ENCODE measurements around the gene GABRR2.
"Not testable (repeated sequence)": the region's sequence is repeated elsewhere in the genome, so short reads cannot be mapped to it uniquely, and the experiment has no call there.

The GABRR2 gene

DNA sequence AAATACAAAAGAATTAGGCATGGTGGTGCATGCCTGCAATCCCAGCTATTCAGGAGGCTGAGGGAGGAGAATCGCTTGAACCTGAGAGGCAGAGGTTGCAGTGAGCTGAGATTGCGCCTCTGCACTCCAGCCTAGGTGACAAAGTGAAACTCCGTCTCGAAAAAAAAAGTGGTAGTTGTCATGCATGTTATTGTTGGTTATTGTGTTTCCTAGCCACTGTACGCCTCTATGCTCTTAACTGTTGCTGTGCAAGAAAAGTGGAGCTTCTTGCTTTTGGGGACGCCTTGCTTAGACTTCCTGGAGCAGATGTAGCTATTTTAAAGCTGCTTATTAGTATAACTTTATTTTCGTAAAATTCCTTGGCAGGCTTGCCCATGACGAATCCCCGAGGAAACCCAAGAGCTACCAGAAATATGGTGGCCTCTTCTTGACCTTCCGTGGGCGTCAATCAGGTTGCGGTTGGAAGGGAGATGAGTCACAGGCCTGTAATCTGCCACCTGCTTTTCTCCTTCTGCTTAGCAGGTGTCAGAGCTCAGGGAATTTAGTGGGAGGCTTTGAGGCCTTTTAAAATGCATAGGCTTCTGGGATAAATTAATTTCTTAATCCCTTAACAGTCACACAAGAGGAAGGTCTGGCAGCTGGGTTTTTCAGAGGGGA, 17.3 kb downstream of the GABRR2 start:
- Histone ChIP-seq H3K4me3 (ENCODE audit: low read depth, low read length) (no peak overlapping the region), H2AFZ (no peak overlapping the region), H3K79me2 (no peaks in the 10 kb centered on the region), H3K4me2 (ENCODE audit: low read length) (no peak overlapping the region), H3K36me3 (ENCODE audit: control insufficient read depth, insufficient read depth, low read length) (no peaks in the 10 kb centered on the region), H3K9ac (no peak overlapping the region), H3K9me3 (ENCODE audit: control insufficient read depth, low read length) (no peaks in the 10 kb centered on the region), H3K4me1 (no peaks in the 10 kb centered on the region), H3K27ac (no peak overlapping the region), H3K27me3 (ENCODE audit: control insufficient read depth, insufficient read depth, low read length) (no peaks in the 10 kb centered on the region)
- TF ChIP-seq, protein P1, sequence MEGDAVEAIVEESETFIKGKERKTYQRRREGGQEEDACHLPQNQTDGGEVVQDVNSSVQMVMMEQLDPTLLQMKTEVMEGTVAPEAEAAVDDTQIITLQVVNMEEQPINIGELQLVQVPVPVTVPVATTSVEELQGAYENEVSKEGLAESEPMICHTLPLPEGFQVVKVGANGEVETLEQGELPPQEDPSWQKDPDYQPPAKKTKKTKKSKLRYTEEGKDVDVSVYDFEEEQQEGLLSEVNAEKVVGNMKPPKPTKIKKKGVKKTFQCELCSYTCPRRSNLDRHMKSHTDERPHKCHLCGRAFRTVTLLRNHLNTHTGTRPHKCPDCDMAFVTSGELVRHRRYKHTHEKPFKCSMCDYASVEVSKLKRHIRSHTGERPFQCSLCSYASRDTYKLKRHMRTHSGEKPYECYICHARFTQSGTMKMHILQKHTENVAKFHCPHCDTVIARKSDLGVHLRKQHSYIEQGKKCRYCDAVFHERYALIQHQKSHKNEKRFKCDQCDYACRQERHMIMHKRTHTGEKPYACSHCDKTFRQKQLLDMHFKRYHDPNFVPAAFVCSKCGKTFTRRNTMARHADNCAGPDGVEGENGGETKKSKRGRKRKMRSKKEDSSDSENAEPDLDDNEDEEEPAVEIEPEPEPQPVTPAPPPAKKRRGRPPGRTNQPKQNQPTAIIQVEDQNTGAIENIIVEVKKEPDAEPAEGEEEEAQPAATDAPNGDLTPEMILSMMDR (IDR thresholded peaks at IDR 0.05): no peak

DNA sequence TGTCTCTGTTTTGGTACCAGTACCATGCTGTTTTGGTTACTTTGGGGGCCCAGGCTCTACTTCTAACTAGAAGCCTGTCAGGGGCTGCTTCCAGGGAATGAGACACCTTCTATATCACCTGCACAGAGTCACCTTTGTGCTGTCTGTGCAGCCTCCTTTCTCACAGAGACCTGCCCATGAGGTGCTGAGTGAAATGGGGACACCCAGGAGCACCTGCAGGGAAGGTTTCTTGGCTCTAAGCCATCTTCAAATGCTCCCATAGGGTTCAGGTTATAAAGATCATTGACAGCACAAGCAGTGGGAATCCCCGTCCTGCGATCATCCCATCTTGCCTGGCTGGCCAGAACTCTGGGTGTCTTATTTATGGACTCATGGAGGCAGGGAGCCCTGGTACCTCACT, 19.1 kb downstream of the GABRR2 start:
- Histone ChIP-seq H3K4me3 (ENCODE audit: low read depth, low read length) (no peak overlapping the region), H3K36me3 (ENCODE audit: control insufficient read depth, insufficient read depth, low read length) (no peaks in the 10 kb centered on the region), H3K27ac (no peak overlapping the region), H2AFZ (no peak overlapping the region), H3K4me2 (ENCODE audit: low read length) (no peak overlapping the region), H3K79me2 (no peaks in the 10 kb centered on the region), H3K9me3 (ENCODE audit: control insufficient read depth, low read length) (no peaks in the 10 kb centered on the region), H3K27me3 (ENCODE audit: control insufficient read depth, insufficient read depth, low read length) (no peaks in the 10 kb centered on the region), H3K4me1 (no peaks in the 10 kb centered on the region), H3K9ac (no peak overlapping the region)
- TF ChIP-seq, protein P1 (IDR thresholded peaks at IDR 0.05): no peak

DNA sequence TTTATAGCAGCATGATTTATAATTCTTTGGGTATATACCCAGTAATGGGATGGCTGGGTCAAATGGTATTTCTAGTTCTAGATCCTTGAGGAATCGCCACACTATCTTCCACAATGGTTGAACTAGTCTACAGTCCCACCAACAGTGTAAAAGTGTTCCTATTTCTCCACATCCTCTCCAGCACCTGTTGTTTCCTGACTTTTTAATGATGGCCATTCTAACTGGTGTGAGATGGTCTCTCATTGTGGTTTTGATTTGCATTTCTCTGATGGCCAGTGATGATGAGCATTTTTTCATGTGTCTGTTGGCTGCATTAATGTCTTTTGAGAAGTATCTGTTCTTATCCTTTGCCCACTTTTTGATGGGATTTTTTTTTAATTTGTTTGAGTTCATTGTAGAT, 20.0 kb downstream of the GABRR2 start:
- H3K27me3 ChIP-seq (ENCODE audit: control insufficient read depth, insufficient read depth, low read length); H3K36me3 ChIP-seq (ENCODE audit: control insufficient read depth, insufficient read depth, low read length); H3K9ac ChIP-seq; H3K9me3 ChIP-seq (ENCODE audit: control insufficient read depth, low read length); H3K4me2 ChIP-seq (ENCODE audit: low read length); H2AFZ ChIP-seq; H3K4me1 ChIP-seq; H3K27ac ChIP-seq; H3K79me2 ChIP-seq; H3K4me3 ChIP-seq (ENCODE audit: low read depth, low read length): not testable (repeated sequence)

DNA sequence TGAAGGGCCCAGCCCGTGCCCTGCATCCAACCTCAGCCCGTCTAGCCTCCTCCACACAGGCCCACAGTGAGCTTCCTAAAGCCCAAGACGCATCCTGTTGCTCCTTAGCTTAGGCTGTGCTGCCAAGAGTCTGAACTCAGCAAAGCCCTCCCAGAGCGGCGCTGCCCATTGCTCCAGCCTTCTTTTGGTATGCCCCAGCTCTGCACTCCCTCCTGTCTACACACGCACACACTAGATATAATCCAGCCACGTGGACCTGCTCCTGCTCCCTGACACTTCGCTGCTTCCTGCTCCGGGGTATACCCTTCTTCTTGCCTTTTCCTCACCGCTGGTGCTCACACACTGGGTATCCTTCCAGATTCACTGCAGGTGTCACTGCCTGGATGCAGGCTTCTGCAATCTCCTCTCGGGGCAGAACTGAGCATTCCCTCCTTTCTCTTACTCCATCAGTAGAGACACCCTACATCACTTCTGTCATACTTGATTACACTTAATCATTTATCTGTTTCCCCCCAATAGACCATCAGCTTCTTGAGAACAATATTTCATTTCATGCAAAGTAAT, 23.8 kb downstream of the GABRR2 start:
- Histone ChIP-seq H3K36me3 (ENCODE audit: control insufficient read depth, insufficient read depth, low read length) (no peaks in the 10 kb centered on the region), H3K9ac (no peak overlapping the region), H3K4me1 (no peaks in the 10 kb centered on the region), H3K4me3 (ENCODE audit: low read depth, low read length) (no peak overlapping the region), H3K27ac (no peak overlapping the region), H3K9me3 (ENCODE audit: control insufficient read depth, low read length) (no peaks in the 10 kb centered on the region), H3K27me3 (ENCODE audit: control insufficient read depth, insufficient read depth, low read length) (no peaks in the 10 kb centered on the region), H3K4me2 (ENCODE audit: low read length) (no peak overlapping the region), H2AFZ (no peak overlapping the region), H3K79me2 (no peaks in the 10 kb centered on the region)
- TF ChIP-seq, protein P1 (IDR thresholded peaks at IDR 0.05): no peak

DNA sequence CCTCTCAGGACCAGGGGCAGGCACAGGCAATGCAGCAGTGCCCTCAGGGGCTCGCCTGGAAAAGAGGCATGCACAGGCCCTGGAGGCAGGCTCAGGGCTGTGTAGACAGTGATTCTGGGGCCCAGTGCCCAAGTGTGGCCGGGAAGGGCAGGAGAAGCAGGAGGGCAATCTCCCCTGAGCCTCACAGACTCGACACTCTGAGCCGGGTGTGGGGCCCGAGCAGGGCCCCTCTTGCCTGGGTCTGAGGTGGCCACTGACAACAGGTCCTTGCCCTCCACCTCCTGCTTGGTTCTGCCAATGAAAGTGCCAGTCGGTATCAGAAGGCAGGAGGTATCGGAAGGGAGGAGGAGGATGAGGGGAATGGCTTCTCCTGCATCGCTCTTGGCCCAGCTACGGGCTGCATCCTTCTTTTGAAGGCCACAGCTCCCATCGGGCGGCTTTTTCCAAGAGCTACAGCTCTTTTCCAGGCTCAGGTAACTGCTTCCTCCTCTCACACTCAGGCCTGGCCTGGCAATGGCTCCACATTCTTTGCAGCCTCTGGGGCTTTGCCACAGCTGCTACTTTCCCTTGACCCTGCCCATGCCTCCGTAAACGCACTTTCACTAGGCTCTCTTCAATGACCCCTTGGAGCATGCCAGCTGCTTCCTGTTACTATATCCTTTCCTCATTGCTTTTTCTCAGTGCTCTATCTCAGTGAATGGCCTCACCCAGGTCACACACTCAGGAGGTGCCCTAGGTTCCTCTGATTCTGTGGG, 24.5 kb downstream of the GABRR2 start:
- H3K4me1 ChIP-seq: no peaks in the 10 kb centered on the region
- H3K9me3 ChIP-seq (ENCODE audit: control insufficient read depth, low read length): no peaks in the 10 kb centered on the region
- H3K27me3 ChIP-seq (ENCODE audit: control insufficient read depth, insufficient read depth, low read length): no peaks in the 10 kb centered on the region
- TF ChIP-seq, protein P1 (IDR thresholded peaks at IDR 0.05): no peak
- no peak overlapping the region for H3K4me2 ChIP-seq (ENCODE audit: low read length)
- no peaks in the 10 kb centered on the region for H3K79me2 ChIP-seq
- no peak overlapping the region for H3K27ac ChIP-seq
- no peak overlapping the region for H3K4me3 ChIP-seq (ENCODE audit: low read depth, low read length)
- H3K36me3 ChIP-seq (ENCODE audit: control insufficient read depth, insufficient read depth, low read length): no peaks in the 10 kb centered on the region
- H2AFZ ChIP-seq: no peak overlapping the region
- no peak overlapping the region for H3K9ac ChIP-seq

Measured in parathyroid adenoma (tissue), 2 donors.